CD4-positive, alpha-beta memory T cell (primary cell): ENCODE measurements around the gene PFKL. TPM values are rescaled to one million over a fixed set of nuclear protein-coding genes. Genes with fewer than 3 reads are reported as not detected.

Source experiments
- CTCF ChIA-PET: fragments of 350-600 bp; sonication (Branson Sonifier 250); formaldehyde crosslinking; loops from one replicate; lab custom pipeline; 2021; ENCODE audit warnings: inconsistent platforms; ENCODE audit not compliant: partially characterized antibody; lab: Charles Lee
- POLR2A ChIA-PET: fragments of 350-600 bp; sonication (Branson Sonifier 250); formaldehyde crosslinking; loops from one replicate; lab custom pipeline; 2021; ENCODE audit not compliant: partially characterized antibody; lab: Charles Lee
- DNase-seq, 5 donors: peaks; one replicate each; pipeline versions ENCODE4 v3.0.0 to v3.0.0-alpha.2; 2020 to 2022; ENCODE audit warnings: mixed read lengths in 1 of 5
- H3K27ac ChIP-seq: one replicate; pipeline ENCODE4 v1.7.0; 2013; ENCODE audit warnings: low read depth, low read length
- H3K27me3 ChIP-seq: 2 replicates; pipeline ENCODE4 v1.7.0; 2013; ENCODE audit warnings: mild to moderate bottlenecking, low read length, moderate library complexity; ENCODE audit not compliant: insufficient read depth
- H3K36me3 ChIP-seq: 2 replicates; pipeline ENCODE4 v1.7.0; 2013; ENCODE audit warnings: mild to moderate bottlenecking, low read length, moderate library complexity; ENCODE audit not compliant: insufficient read depth
- H3K4me1 ChIP-seq: 2 replicates; pipeline ENCODE4 v1.7.0; 2013; ENCODE audit warnings: mild to moderate bottlenecking, low read length, moderate library complexity; ENCODE audit not compliant: insufficient read depth
- H3K4me3 ChIP-seq, 2 donors: one replicate each; pipeline ENCODE4 v1.7.0; 2013; ENCODE audit warnings: low read length in 2 of 2, mild to moderate bottlenecking in 1 of 2
- H3K9me3 ChIP-seq, 2 donors: one replicate each; pipeline ENCODE4 v1.7.0; 2013; ENCODE audit warnings: low read length in 2 of 2, control low read depth in 1 of 2; ENCODE audit not compliant: control insufficient read depth in 1 of 2
- H3K27ac Mint-ChIP-seq, 7 donors: one replicate each; pipeline ENCODE4 v1.8.0; 2020 to 2021; ENCODE audit warnings: mixed read lengths in 7 of 7, mild to moderate bottlenecking in 6 of 7, inconsistent platforms in 3 of 7, moderate library complexity in 3 of 7
- H3K27me3 Mint-ChIP-seq, 2 donors: one replicate each; pipeline ENCODE4 v1.8.0; 2020 to 2021; ENCODE audit warnings: mixed read lengths in 2 of 2
- H3K36me3 Mint-ChIP-seq, 2 donors: one replicate each; pipeline ENCODE4 v1.8.0; 2020 to 2021; ENCODE audit warnings: mixed read lengths in 2 of 2, inconsistent platforms in 1 of 2, mild to moderate bottlenecking in 1 of 2
- H3K4me1 Mint-ChIP-seq, 4 donors: one replicate each; pipeline ENCODE4 v1.8.0; 2020 to 2021; ENCODE audit warnings: mixed read lengths in 4 of 4, mild to moderate bottlenecking in 1 of 4
- H3K4me3 Mint-ChIP-seq, 8 donors: one replicate each; pipeline ENCODE4 v1.8.0; 2020 to 2021; ENCODE audit warnings: mixed read lengths in 8 of 8, mild to moderate bottlenecking in 7 of 8, moderate library complexity in 6 of 8, inconsistent platforms in 3 of 8
- H3K9me3 Mint-ChIP-seq, 8 donors: one replicate each; pipeline ENCODE4 v1.8.0; 2020 to 2021; ENCODE audit warnings: mixed read lengths in 8 of 8, mild to moderate bottlenecking in 5 of 8, inconsistent platforms in 3 of 8, moderate library complexity in 1 of 8
- intact Hi-C: fragments of 100-400 bp; cut with micrococcal nuclease; formaldehyde crosslinking; loops from one replicate; pipeline ENCODE4 v1.15.1; 2023
- polyA plus RNA-seq, 2 donors: library from polyadenylated mRNA; unstranded; fragments of 300-500 nt; fragmentation: Illumina TruSeq; gene quantifications; one replicate each; pipeline ENCODE4 v1.2.3, GENCODE V29; 2021
- total RNA-seq, 2 experiments: library from RNA; stranded (reverse); gene quantifications; one replicate each; pipeline ENCODE4 v1.2.3, GENCODE V29; 2021

Gene PFKL
- total and polyA plus RNA-seq, 4 experiments from 2014 or later, result 132 to 145 (median 139) TPM

- H3K36me3 ChIP-seq, result peaks cover 59% of the 10 kb centered on the region
- H3K27me3 Mint-ChIP-seq, result no peaks in the 10 kb centered on the region
- ChIA-PET CTCF (no interaction called here), POLR2A (interaction anchor here (1.2 kb wide), 1 partner anchor 11 kb away, joined by 3 read pairs; no protein-coding TSS in a partner anchor)
- H3K27ac ChIP-seq, result no peak overlapping the region
- no peak overlapping the region for H3K27ac Mint-ChIP-seq
- no peak for DNase-seq
- no peaks in the 10 kb centered on the region for H3K27me3 ChIP-seq
- H3K4me1 Mint-ChIP-seq, result peaks cover 0 to 7% (median 4%) of the 10 kb centered on the region in 4 donors
- intact Hi-C loops, result no loop called here
- no peak overlapping the region for H3K4me3 ChIP-seq
- H3K9me3 ChIP-seq, result no peaks in the 10 kb centered on the region
- no peaks in the 10 kb centered on the region for H3K9me3 Mint-ChIP-seq
- H3K36me3 Mint-ChIP-seq, result peaks cover 15 to 31% of the 10 kb centered on the region in 2 donors
- no peak overlapping the region for H3K4me3 Mint-ChIP-seq
- H3K4me1 ChIP-seq, result no peaks in the 10 kb centered on the region
These were observed 14.7 kb downstream of the PFKL start for GRCh38 chr21:44314561-44314960.

GRCh38 chr21:44315691-44316203 lies 15.9 kb downstream of the PFKL start:
- Mint-ChIP-seq H3K9me3 (no peaks in the 10 kb centered on the region), H3K27ac (peak overlapping the region in 1 of 7 donors; percentile 43), H3K27me3 (no peaks in the 10 kb centered on the region), H3K36me3 (peaks cover 15 to 34% of the 10 kb centered on the region in 2 donors), H3K4me3 (no peak overlapping the region), H3K4me1 (peaks cover 0 to 7% (median 4%) of the 10 kb centered on the region in 4 donors)
- ChIA-PET POLR2A (interaction anchor here (0.7 to 1.6 kb wide), 2 partner anchors 14 to 23 kb away, joined by 3 to 4 read pairs; partner anchors contain the start of gene CFAP410), CTCF (interaction anchor here (1.2 kb wide), 1 partner anchor 18 kb away, joined by 4 read pairs; no protein-coding TSS in a partner anchor)
- Histone ChIP-seq H3K36me3 (peaks cover 60% of the 10 kb centered on the region), H3K4me3 (no peak overlapping the region), H3K27me3 (no peaks in the 10 kb centered on the region), H3K27ac (no peak overlapping the region), H3K9me3 (no peaks in the 10 kb centered on the region), H3K4me1 (no peaks in the 10 kb centered on the region)
- DNase-seq, result no peak
- intact Hi-C loops, result no loop called here

DNA sequence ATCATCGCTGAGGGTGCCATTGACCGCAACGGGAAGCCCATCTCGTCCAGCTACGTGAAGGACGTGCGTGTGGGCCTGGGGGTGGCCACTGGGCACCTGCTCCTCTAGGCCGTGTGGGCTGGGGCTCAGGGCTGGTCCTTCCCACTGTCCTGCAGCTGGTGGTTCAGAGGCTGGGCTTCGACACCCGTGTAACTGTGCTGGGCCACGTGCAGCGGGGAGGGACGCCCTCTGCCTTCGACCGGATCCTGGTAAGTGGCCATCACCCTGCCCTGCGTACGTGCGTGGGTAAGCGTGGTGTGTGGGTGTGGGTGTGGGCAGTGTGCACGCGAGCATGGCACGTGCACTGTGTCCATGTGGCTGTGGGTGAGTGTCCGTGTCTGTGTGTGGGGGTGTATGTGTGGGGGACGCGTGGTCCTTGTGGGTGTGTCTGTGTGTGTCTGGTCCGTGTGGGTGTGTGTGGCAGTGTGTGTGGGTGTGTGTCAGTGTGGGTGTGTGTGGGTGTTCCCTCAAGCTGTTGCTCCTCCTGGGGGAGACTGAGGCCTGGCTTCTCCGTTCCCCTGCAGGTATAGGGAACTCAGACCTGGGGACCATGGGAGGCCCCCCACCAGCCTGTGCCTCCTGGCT lies 16.5 kb downstream of the PFKL start:
- intact Hi-C loops, result no loop called here
- no peaks in the 10 kb centered on the region for H3K9me3 Mint-ChIP-seq
- no peaks in the 10 kb centered on the region for H3K27me3 ChIP-seq
- no peaks in the 10 kb centered on the region for H3K4me1 ChIP-seq
- H3K9me3 ChIP-seq, result no peaks in the 10 kb centered on the region
- H3K36me3 Mint-ChIP-seq, result peaks cover 8 to 28% of the 10 kb centered on the region in 2 donors
- peaks cover 57% of the 10 kb centered on the region for H3K36me3 ChIP-seq
- no peak overlapping the region for H3K4me3 ChIP-seq
- H3K27ac Mint-ChIP-seq, result peak overlapping the region in 3 of 7 donors; percentile 10 to 55 (median 53)
- no peaks in the 10 kb centered on the region for H3K27me3 Mint-ChIP-seq
- H3K4me1 Mint-ChIP-seq, result peaks cover 0 to 2% (median under 1%) of the 10 kb centered on the region in 4 donors
- no peak overlapping the region for H3K4me3 Mint-ChIP-seq
- POLR2A ChIA-PET, result interaction anchor here (0.7 to 1.6 kb wide), 2 partner anchors 15 to 22 kb away, joined by 3 to 4 read pairs; partner anchors contain the start of gene CFAP410
- no peak overlapping the region for H3K27ac ChIP-seq
- no peak for DNase-seq
- CTCF ChIA-PET, result interaction anchor here (1.2 kb wide), 1 partner anchor 18 kb away, joined by 4 read pairs; no protein-coding TSS in a partner anchor

DNA sequence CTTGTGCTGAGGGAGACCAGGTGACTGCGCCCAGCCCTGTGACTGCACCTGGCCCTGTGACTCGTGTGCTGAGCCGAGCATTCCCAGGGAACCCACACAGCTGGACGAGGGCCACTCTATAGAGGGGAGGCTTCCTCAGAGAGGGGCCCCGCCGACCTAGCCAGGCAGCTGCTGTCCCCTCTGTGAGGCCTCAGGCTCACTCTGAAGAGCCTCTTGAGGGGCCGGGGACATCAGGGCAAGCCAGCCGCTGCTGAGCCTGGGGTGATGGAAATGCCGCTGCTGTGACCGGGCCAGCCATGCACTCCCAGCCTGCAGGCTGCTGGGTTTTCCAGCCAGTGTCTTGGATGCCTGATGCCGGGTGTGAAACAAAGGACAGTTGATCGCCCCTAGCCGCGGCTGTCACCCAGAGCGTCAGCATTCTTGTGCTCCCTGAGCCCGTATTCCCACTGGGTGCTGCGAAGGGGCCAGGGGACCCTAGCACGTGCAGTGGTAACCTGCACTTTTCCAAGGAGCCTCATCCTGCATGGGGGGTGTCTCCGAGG lies 17.5 kb downstream of the PFKL start:
- H3K27me3 Mint-ChIP-seq, result no peaks in the 10 kb centered on the region
- ChIA-PET POLR2A (interaction anchor here (1.6 kb wide), 1 partner anchor 21 kb away, joined by 4 read pairs; the partner anchor contains the start of gene CFAP410), CTCF (no interaction called here)
- H3K4me1 Mint-ChIP-seq, result peaks cover 0 to 2% (median 0%) of the 10 kb centered on the region in 4 donors
- no peaks in the 10 kb centered on the region for H3K27me3 ChIP-seq
- intact Hi-C loops, result no loop called here
- no peak overlapping the region for H3K27ac ChIP-seq
- H3K4me3 ChIP-seq, result no peak overlapping the region
- peaks cover 6 to 23% of the 10 kb centered on the region in 2 donors for H3K36me3 Mint-ChIP-seq
- no peak for DNase-seq
- no peaks in the 10 kb centered on the region for H3K4me1 ChIP-seq
- H3K4me3 Mint-ChIP-seq, result no peak overlapping the region
- no peak overlapping the region for H3K27ac Mint-ChIP-seq
- no peaks in the 10 kb centered on the region for H3K9me3 ChIP-seq
- H3K36me3 ChIP-seq, result peaks cover 48% of the 10 kb centered on the region
- H3K9me3 Mint-ChIP-seq, result no peaks in the 10 kb centered on the region

DNA sequence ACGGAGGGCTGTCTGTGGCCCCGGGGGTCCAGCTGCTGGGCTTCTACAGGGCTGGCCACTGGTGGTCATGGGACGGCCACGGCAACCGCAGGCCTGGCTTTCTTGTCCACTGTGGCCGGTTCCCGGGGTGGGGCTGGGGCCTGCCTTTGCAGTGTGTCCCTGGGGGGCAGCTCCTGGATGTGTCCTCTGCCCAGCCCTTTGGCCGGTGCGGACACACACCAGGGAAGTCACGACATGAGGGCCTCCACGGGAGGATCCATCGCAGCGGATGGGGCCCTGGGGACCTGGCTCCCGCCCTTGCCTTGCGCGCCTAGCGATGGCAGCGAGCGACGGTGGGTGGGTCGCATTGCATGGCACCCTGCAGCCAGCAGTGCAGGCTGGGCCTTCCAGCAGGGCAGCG lies 18.0 kb downstream of the PFKL start:
- no peak overlapping the region for H3K27ac ChIP-seq
- no peaks in the 10 kb centered on the region for H3K9me3 ChIP-seq
- H3K27me3 Mint-ChIP-seq, result no peaks in the 10 kb centered on the region
- H3K27ac Mint-ChIP-seq, result no peak overlapping the region
- no peak for DNase-seq
- peaks cover 0 to 2% (median 0%) of the 10 kb centered on the region in 4 donors for H3K4me1 Mint-ChIP-seq
- H3K4me1 ChIP-seq, result no peaks in the 10 kb centered on the region
- no peaks in the 10 kb centered on the region for H3K27me3 ChIP-seq
- H3K4me3 ChIP-seq, result no peak overlapping the region
- H3K9me3 Mint-ChIP-seq, result no peaks in the 10 kb centered on the region
- intact Hi-C loops, result no loop called here
- POLR2A ChIA-PET, result no interaction called here
- no peak overlapping the region for H3K4me3 Mint-ChIP-seq
- H3K36me3 ChIP-seq, result peaks cover 43% of the 10 kb centered on the region
- peaks cover 4 to 25% of the 10 kb centered on the region in 2 donors for H3K36me3 Mint-ChIP-seq
- CTCF ChIA-PET, result no interaction called here

- DNase-seq, result no peak
- H3K4me1 Mint-ChIP-seq, result peaks cover 0 to 2% (median 0%) of the 10 kb centered on the region in 4 donors
- peak overlapping the region in 3 of 7 donors; percentile 18 to 48 (median 29) for H3K27ac Mint-ChIP-seq
- peaks cover 4 to 26% of the 10 kb centered on the region in 2 donors for H3K36me3 Mint-ChIP-seq
- no peaks in the 10 kb centered on the region for H3K4me1 ChIP-seq
- H3K27me3 ChIP-seq, result no peaks in the 10 kb centered on the region
- H3K27me3 Mint-ChIP-seq, result no peaks in the 10 kb centered on the region
- CTCF ChIA-PET, result no interaction called here
- H3K4me3 Mint-ChIP-seq, result no peak overlapping the region
- H3K9me3 ChIP-seq, result no peaks in the 10 kb centered on the region
- POLR2A ChIA-PET, result interaction anchor here (1.0 to 1.6 kb wide), 2 partner anchors 10 to 20 kb away, joined by 3 to 6 read pairs; no protein-coding TSS in a partner anchor
- intact Hi-C loops, result no loop called here
- no peak overlapping the region for H3K27ac ChIP-seq
- H3K36me3 ChIP-seq, result peaks cover 35% of the 10 kb centered on the region
- no peaks in the 10 kb centered on the region for H3K9me3 Mint-ChIP-seq
- H3K4me3 ChIP-seq, result no peak overlapping the region
These were observed 18.8 kb downstream of the PFKL start for GRCh38 chr21:44318489-44319285.
